Retinal pigment epithelial cell (primary cell): ENCODE data around the gene CHTOP.
A peak's percentile ranks its signal among the peaks of the same experiment; 100 is the strongest.
"Not testable (repeated sequence)": the region's sequence is repeated elsewhere in the genome, so short reads cannot be mapped to it uniquely, and the experiment has no call there.

Experiments used
- DNase-seq: peaks from one replicate; pipeline ENCODE4 v3.0.0-alpha.2; 2010; ENCODE audit warnings: low read depth
- H3K4me3 ChIP-seq: 2 replicates; pipeline ENCODE4 v1.5.1; 2011; ENCODE audit warnings: mild to moderate bottlenecking, low read length, control low read depth, moderate library complexity
- TF ChIP-seq, protein P1 (sequence below): conservative IDR thresholded peaks from 2 replicates; pipeline ENCODE4 v1.5.1; 2011; ENCODE audit warnings: low read depth, low read length, control low read depth, inconsistent platforms

Gene CHTOP, protein sequence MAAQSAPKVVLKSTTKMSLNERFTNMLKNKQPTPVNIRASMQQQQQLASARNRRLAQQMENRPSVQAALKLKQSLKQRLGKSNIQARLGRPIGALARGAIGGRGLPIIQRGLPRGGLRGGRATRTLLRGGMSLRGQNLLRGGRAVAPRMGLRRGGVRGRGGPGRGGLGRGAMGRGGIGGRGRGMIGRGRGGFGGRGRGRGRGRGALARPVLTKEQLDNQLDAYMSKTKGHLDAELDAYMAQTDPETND

DNA sequence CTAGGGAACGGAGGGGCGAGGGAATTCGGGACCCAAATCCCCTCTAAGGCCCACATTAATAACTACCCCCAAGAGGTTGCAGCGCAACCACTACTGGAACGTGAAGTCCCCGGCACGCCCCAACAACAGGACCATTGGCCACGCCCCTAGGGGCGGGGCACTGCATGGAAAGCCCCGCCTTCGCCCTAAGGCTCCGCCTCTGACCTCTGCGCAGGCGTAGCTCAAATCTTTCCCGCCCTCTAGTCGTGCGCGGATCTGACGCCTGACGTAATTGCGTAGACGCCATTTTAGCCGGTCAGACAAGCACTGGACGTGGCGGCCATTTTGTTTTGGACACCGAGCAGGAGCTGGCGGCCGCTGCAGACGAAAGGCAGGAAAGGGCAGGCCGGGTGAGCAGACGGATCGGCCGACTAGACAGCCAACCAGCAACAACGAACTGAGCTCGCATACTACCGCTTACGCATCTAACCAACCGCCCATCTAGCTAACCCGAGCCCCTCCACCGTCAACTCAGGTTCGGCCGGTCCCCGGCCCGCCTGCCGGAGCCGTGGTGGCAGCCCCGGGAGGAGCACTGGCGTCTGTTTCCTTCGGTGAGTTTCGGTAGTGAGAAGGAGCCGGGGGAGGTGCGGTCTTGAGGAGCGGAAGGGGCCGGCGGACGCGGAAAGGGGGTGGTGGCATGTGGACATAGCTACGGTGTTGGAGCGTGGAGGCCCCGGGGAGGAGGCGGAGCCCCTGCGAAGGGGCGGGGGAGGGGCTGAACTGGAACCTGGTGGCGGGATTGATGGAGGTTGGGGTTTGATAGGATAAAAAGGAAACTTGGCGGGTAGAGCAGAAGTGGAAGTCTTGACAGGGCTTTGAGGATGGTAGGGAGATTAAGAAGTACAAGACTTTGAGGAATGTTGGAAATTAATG lies at the start of gene CHTOP:
Gene CHTOP (plus strand): TSS at position 313 of the 912 bp plus-strand sequence. CDS start 2,523 bp downstream, outside the sequence.
- TF ChIP-seq, protein P1, sequence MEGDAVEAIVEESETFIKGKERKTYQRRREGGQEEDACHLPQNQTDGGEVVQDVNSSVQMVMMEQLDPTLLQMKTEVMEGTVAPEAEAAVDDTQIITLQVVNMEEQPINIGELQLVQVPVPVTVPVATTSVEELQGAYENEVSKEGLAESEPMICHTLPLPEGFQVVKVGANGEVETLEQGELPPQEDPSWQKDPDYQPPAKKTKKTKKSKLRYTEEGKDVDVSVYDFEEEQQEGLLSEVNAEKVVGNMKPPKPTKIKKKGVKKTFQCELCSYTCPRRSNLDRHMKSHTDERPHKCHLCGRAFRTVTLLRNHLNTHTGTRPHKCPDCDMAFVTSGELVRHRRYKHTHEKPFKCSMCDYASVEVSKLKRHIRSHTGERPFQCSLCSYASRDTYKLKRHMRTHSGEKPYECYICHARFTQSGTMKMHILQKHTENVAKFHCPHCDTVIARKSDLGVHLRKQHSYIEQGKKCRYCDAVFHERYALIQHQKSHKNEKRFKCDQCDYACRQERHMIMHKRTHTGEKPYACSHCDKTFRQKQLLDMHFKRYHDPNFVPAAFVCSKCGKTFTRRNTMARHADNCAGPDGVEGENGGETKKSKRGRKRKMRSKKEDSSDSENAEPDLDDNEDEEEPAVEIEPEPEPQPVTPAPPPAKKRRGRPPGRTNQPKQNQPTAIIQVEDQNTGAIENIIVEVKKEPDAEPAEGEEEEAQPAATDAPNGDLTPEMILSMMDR, result no peak
- peak; percentile 96 for DNase-seq
- peak within 1 kb of the TSS; percentile 71 for H3K4me3 ChIP-seq

DNA sequence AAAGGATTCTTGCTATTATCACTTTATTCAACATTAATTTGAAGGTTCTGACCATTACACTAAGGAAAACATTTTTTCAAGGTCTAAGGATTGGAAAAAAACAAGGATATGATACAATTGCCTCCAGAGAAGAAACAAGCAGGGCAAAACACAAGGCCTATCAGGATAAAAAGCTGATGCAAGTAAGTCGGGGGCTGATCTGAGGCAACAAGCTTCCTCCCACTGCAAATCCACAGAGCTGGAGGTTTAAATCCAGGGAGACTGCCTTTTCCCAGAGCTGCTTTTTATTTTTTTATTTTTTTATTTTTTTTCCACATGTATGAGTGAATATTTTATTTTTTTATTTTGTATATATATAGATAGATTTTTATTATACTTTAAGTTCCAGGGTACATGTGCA lies 48.9 kb upstream of the CHTOP start:
- H3K4me3 ChIP-seq, result no peak overlapping the region
- TF ChIP-seq, protein P1, result no peak
- no peak for DNase-seq

DNA sequence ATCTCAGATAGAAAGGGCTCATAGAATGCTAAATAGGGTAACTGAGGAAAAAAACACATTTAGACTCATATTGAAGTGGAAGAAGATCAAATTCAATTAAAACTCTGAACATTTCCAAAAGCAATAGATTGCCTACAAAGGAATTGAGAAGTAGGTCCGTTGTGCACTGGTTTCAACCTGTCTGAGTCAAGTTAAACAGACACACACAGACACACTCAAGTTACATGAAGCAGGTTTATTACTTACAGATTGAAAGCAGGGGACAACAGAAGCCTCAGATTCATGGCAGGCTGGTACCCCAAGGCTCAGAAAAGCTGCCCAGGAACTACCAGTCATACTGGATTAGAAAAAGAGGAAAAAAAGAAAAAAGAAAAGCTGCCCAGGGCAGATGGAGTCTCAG lies 47.5 kb upstream of the CHTOP start:
- TF ChIP-seq, protein P1, result no peak
- DNase-seq, result no peak
- no peak overlapping the region for H3K4me3 ChIP-seq

DNA sequence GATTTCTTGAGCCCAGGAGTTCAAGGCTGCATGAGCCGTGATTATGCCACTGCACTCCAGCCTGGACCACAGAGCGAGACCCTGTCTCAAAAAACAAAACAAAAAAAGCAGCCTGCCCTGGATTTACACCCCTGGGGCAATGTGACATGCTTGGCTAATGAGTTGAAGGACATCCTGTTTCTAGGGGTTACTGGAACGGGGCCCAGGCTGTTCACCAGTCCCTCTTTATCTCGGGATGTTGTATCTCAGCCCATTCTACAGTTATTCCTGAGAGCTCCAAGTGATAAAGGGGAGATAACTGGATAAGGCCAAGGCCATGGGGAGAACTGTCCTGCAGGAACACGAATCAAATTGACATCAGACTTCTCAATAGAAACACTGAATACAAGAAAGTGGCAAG lies 46.6 kb upstream of the CHTOP start:
- DNase-seq, result no peak
- no peak overlapping the region for H3K4me3 ChIP-seq
- TF ChIP-seq, protein P1, result no peak

DNA sequence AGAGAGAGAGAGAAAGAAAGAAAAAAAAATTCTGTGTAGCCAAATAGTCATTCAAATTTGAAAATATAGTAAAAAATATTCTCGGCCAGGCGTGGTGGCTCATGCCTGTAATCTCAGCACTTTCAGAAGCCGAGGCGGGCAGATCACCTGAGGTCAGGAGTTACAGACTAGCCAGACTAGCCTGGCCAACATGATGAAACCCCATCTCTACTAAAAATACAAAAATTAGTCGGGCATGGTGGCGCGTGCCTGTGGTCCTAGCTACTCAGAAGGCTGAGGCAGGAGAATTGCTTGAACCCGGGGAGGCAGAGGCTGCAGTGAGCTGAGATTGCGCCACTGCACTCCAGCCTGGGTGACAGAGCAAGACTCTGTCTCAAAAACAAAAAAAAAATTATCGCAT lies 45.8 kb upstream of the CHTOP start:
- not testable (repeated sequence) for DNase-seq, H3K4me3 ChIP-seq

DNA sequence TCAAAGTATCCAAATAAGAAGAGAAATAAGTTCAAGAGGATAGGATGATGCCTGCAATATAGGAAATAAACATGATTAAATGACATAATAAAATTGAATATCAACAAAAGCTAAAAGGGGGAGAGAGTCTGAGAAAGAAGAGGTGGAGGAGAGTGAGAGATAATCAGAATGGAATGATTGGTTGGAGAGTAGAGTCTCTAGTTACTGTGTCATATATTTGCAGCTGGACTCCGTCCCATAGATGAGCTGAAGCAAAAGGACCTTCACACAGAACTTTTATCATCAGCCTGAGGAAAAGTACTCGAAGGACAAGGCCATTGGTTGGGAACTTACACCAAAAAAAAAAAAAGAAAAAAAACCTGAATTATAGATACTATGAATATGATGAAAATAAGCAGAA lies 45.4 kb upstream of the CHTOP start:
- TF ChIP-seq, protein P1, result no peak
- H3K4me3 ChIP-seq, result no peak overlapping the region
- DNase-seq, result no peak

DNA sequence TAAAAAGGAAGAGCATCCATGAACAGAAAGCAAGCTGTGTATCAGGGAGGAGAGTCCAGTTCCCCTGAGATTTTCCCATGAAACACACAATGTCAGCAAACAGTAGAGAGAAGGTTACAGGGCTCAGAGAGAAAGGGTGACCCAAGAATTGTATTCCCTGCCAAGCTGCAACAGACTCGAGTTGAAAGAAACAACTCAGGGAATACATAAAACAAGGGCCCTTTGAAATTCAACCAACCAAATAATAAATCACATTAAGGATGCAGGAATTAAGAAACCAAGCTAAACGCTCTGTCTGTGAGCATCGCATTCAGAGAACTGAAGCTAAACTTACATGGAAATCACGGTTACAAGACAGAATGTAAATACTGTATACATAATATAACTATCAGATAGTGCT lies 41.1 kb upstream of the CHTOP start:
- no peak overlapping the region for H3K4me3 ChIP-seq
- no peak for DNase-seq
- TF ChIP-seq, protein P1, result no peak
